Activated CD4-positive, alpha-beta T cell treated with anti-CD3 and anti-CD28 coated beads, Interleukin-2, amount 10 ng/mL, durations not matched to agents 24 days and 14 days (primary cell): ENCODE results near the gene CD151. TPM values are rescaled to one million over a fixed set of nuclear protein-coding genes. Genes with fewer than 3 reads are reported as not detected.

Source experiments
- DNase-seq: peaks from one replicate; pipeline ENCODE4 v3.0.0; 2022
- H3K27ac Mint-ChIP-seq: one replicate; pipeline ENCODE4 v1.8.0; 2022; ENCODE audit warnings: mild to moderate bottlenecking, mixed read lengths
- H3K27me3 Mint-ChIP-seq: one replicate; pipeline ENCODE4 v1.8.0; 2022; ENCODE audit warnings: mixed read lengths
- H3K36me3 Mint-ChIP-seq: one replicate; pipeline ENCODE4 v1.8.0; 2022; ENCODE audit warnings: low read depth, mild to moderate bottlenecking, mixed read lengths
- H3K4me1 Mint-ChIP-seq: one replicate; pipeline ENCODE4 v1.8.0; 2021; ENCODE audit warnings: mixed read lengths
- H3K4me3 Mint-ChIP-seq: one replicate; pipeline ENCODE4 v1.8.0; 2022; ENCODE audit warnings: mild to moderate bottlenecking, moderate library complexity, mixed read lengths
- H3K9me3 Mint-ChIP-seq: one replicate; pipeline ENCODE4 v1.8.0; 2021; ENCODE audit warnings: mixed read lengths
- intact Hi-C: fragments of 100-400 bp; cut with micrococcal nuclease; formaldehyde crosslinking; loops from one replicate; pipeline ENCODE4 v1.15.1; 2023
- total RNA-seq: library from RNA; stranded (reverse); gene quantifications from 2 replicates; pipeline ENCODE4 v1.2.3, GENCODE V29; 2022

Gene CD151
- total RNA-seq: 81.0 and 87.3 TPM in 2 replicates

- peak within 1 kb of the TSS; percentile 74 for H3K4me3 Mint-ChIP-seq
- peak; percentile 85 for DNase-seq
Observed at GRCh38 chr11:832529-833113, at the start of gene CD151. TSS of gene CD151 (plus strand) at chr11:832952. CDS start at chr11:836070, 3,118 bp downstream.

GRCh38 chr11:783581-784015 is 49.2 kb upstream of the CD151 start:
- peaks cover 21% of the 10 kb centered on the region for H3K36me3 Mint-ChIP-seq
- peaks cover 9% of the 10 kb centered on the region for H3K4me1 Mint-ChIP-seq
- no peak overlapping the region for H3K27ac Mint-ChIP-seq
- intact Hi-C loops: no loop called here
- DNase-seq: no peak
- H3K27me3 Mint-ChIP-seq: no peaks in the 10 kb centered on the region
- H3K4me3 Mint-ChIP-seq: no peak overlapping the region
- no peaks in the 10 kb centered on the region for H3K9me3 Mint-ChIP-seq

More at GRCh38 chr11:832529-833113, at the start of gene CD151:
- Mint-ChIP-seq H3K27ac (peak within 1 kb of the TSS; percentile 52), H3K9me3 (no peaks in the 10 kb centered on the region), H3K36me3 (peaks cover 4% of the 10 kb centered on the region), H3K4me1 (peaks cover 26% of the 10 kb centered on the region), H3K27me3 (peaks cover 40% of the 10 kb centered on the region)
- intact Hi-C loops: loop anchor here (1.0 kb wide), 1 partner anchor 10 kb away; the partner anchor contains the start of genes POLR2L and TSPAN4

- Mint-ChIP-seq H3K36me3 (peaks cover 15% of the 10 kb centered on the region), H3K4me1 (peaks cover 4% of the 10 kb centered on the region)
- intact Hi-C loops: no loop called here
Observed at GRCh38 chr11:786235-787083, 46.3 kb upstream of the CD151 start.

GRCh38 chr11:787084-787675 is 45.6 kb upstream of the CD151 start:
- intact Hi-C loops: no loop called here
- Mint-ChIP-seq H3K36me3 (peaks cover 17% of the 10 kb centered on the region), H3K27me3 (no peaks in the 10 kb centered on the region), H3K4me3 (no peak overlapping the region), H3K27ac (no peak overlapping the region), H3K9me3 (no peaks in the 10 kb centered on the region), H3K4me1 (peaks cover 4% of the 10 kb centered on the region)
- DNase-seq: no peak

More at GRCh38 chr11:786235-787083, 46.3 kb upstream of the CD151 start:
- no peak overlapping the region for H3K27ac Mint-ChIP-seq
- no peak overlapping the region for H3K4me3 Mint-ChIP-seq
- no peaks in the 10 kb centered on the region for H3K27me3 Mint-ChIP-seq
- no peak for DNase-seq
- no peaks in the 10 kb centered on the region for H3K9me3 Mint-ChIP-seq

GRCh38 chr11:788009-788640 is 44.6 kb upstream of the CD151 start:
- Mint-ChIP-seq H3K27me3 (no peaks in the 10 kb centered on the region), H3K36me3 (peaks cover 17% of the 10 kb centered on the region), H3K4me1 (peaks cover 4% of the 10 kb centered on the region), H3K27ac (no peak overlapping the region), H3K9me3 (no peaks in the 10 kb centered on the region), H3K4me3 (no peak overlapping the region)
- intact Hi-C loops: no loop called here
- no peak for DNase-seq

- Mint-ChIP-seq H3K4me1 (peaks cover 4% of the 10 kb centered on the region), H3K36me3 (peaks cover 12% of the 10 kb centered on the region), H3K9me3 (no peaks in the 10 kb centered on the region), H3K27ac (no peak overlapping the region), H3K27me3 (no peaks in the 10 kb centered on the region), H3K4me3 (peak overlapping the region; percentile 55)
- intact Hi-C loops: no loop called here
- DNase-seq: no peak
Observed at GRCh38 chr11:788953-789940, 43.5 kb upstream of the CD151 start.

GRCh38 chr11:789943-790342 is 42.8 kb upstream of the CD151 start, which contains the start of gene CEND1:
TSS of gene CEND1 (minus strand) at chr11:790090. CDS start at chr11:788576, 1,514 bp downstream.
- no peaks in the 10 kb centered on the region for H3K27me3 Mint-ChIP-seq
- intact Hi-C loops: loop anchor here (1.0 kb wide), 1 partner anchor 13 kb away; the partner anchor contains the start of gene GATD1
- H3K27ac Mint-ChIP-seq: no peak within 1 kb of the TSS
- peak; percentile 87 for DNase-seq
- H3K9me3 Mint-ChIP-seq: no peaks in the 10 kb centered on the region
- H3K4me1 Mint-ChIP-seq: peaks cover 4% of the 10 kb centered on the region
- peak within 1 kb of the TSS; percentile 55 for H3K4me3 Mint-ChIP-seq
- H3K36me3 Mint-ChIP-seq: peaks cover 10% of the 10 kb centered on the region

GRCh38 chr11:790721-791564 is 41.8 kb upstream of the CD151 start:
- H3K36me3 Mint-ChIP-seq: peaks cover 10% of the 10 kb centered on the region
- H3K9me3 Mint-ChIP-seq: no peaks in the 10 kb centered on the region
- no peak overlapping the region for H3K27ac Mint-ChIP-seq
- DNase-seq: no peak
- intact Hi-C loops: loop anchor here (1.0 kb wide), 1 partner anchor 14 kb away; the partner anchor contains the start of gene GATD1
- no peaks in the 10 kb centered on the region for H3K27me3 Mint-ChIP-seq
- H3K4me1 Mint-ChIP-seq: peaks cover 4% of the 10 kb centered on the region
- H3K4me3 Mint-ChIP-seq: no peak overlapping the region

GRCh38 chr11:791658-792534 is 40.9 kb upstream of the CD151 start:
- DNase-seq: no peak
- Mint-ChIP-seq H3K27ac (no peak overlapping the region), H3K9me3 (no peaks in the 10 kb centered on the region), H3K4me1 (peaks cover 9% of the 10 kb centered on the region), H3K36me3 (peaks cover 13% of the 10 kb centered on the region), H3K4me3 (no peak overlapping the region), H3K27me3 (no peaks in the 10 kb centered on the region)
- intact Hi-C loops: no loop called here

- no peak for DNase-seq
- H3K36me3 Mint-ChIP-seq: peaks cover 13% of the 10 kb centered on the region
- H3K9me3 Mint-ChIP-seq: no peaks in the 10 kb centered on the region
- no peak overlapping the region for H3K4me3 Mint-ChIP-seq
- H3K27ac Mint-ChIP-seq: no peak overlapping the region
- peaks cover 11% of the 10 kb centered on the region for H3K4me1 Mint-ChIP-seq
- no peaks in the 10 kb centered on the region for H3K27me3 Mint-ChIP-seq
- intact Hi-C loops: no loop called here
Observed at GRCh38 chr11:792535-792821, 40.3 kb upstream of the CD151 start.

GRCh38 chr11:792873-793272 is 39.9 kb upstream of the CD151 start:
- peaks cover 9% of the 10 kb centered on the region for H3K4me1 Mint-ChIP-seq
- no peak overlapping the region for H3K4me3 Mint-ChIP-seq
- intact Hi-C loops: no loop called here
- H3K36me3 Mint-ChIP-seq: peaks cover 13% of the 10 kb centered on the region
- no peak for DNase-seq
- H3K27me3 Mint-ChIP-seq: no peaks in the 10 kb centered on the region
- no peaks in the 10 kb centered on the region for H3K9me3 Mint-ChIP-seq
- H3K27ac Mint-ChIP-seq: no peak overlapping the region
